ENCODE data around the gene RIC8A.
"Not testable (repeated sequence)": the region's sequence is repeated elsewhere in the genome, so short reads cannot be mapped to it uniquely, and the experiment has no call there.

DNA sequence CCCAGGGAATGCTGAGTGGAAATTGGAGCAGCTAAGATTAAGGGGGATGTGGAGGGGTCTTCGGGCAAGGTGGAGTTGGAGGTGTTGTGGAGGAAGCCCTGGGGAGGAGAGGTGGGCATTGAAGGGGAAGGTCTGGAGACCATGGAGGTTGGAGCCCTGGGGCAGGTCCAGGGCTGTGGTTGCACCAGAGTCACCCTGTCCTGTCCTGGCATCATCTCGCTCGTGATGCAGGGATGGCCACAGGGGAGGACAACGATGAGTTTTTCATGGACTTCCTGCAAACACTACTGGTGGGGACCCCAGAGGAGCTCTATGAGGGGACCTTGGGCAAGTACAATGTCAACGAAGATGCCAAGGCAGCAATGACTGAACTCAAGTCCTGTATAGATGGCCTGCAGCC is 14.0 kb upstream of the RIC8A start:
- TF ChIP-seq, protein P1, sequence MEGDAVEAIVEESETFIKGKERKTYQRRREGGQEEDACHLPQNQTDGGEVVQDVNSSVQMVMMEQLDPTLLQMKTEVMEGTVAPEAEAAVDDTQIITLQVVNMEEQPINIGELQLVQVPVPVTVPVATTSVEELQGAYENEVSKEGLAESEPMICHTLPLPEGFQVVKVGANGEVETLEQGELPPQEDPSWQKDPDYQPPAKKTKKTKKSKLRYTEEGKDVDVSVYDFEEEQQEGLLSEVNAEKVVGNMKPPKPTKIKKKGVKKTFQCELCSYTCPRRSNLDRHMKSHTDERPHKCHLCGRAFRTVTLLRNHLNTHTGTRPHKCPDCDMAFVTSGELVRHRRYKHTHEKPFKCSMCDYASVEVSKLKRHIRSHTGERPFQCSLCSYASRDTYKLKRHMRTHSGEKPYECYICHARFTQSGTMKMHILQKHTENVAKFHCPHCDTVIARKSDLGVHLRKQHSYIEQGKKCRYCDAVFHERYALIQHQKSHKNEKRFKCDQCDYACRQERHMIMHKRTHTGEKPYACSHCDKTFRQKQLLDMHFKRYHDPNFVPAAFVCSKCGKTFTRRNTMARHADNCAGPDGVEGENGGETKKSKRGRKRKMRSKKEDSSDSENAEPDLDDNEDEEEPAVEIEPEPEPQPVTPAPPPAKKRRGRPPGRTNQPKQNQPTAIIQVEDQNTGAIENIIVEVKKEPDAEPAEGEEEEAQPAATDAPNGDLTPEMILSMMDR (IDR thresholded peaks at IDR 0.05), result not testable (repeated sequence)
- not testable (repeated sequence) for TF ChIP-seq EZH2, EZH2phosphoT487 (IDR thresholded peaks at IDR 0.05)
